Stimulated activated CD8-positive, alpha-beta memory T cell treated with anti-CD3 and anti-CD28 coated beads, Interleukin-12 subunit alpha, Interleukin-12 subunit beta, amount 100 ng/mL, for 24 hours (primary cell): ENCODE data around the gene PRAMEF9.
"Not testable (repeated sequence)": the region's sequence is repeated elsewhere in the genome, so short reads cannot be mapped to it uniquely, and the experiment has no call there.

Experiments
- DNase-seq: peaks from one replicate; pipeline ENCODE4 v3.0.0-alpha.2; 2020; ENCODE audit errors: extremely low read depth

The PRAMEF9 gene

DNA sequence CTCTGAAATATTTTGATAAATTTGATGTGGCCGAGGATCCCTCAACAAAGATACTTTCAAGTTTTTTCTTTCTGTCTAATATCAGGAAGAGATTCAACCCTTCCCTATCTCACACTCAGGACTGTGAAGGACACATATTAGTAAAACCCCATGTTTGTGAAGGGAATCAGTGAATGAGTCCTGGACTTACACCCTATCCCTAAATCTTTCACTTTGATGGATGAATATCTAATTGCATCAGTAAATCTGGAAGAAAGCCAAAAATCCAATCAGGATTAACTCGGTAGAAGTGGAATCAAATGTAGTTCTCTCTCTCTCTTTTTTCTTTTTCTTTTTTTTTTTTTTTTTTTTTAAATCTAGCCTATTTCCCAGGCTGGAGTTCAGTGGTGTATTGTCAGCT lies at the start of gene PRAMEF9:
Gene PRAMEF9, plus strand, starts transcription at position 301 of the 400 bp plus-strand sequence. CDS start 3,433 bp downstream, outside the sequence.
- DNase-seq = not testable (repeated sequence)

DNA sequence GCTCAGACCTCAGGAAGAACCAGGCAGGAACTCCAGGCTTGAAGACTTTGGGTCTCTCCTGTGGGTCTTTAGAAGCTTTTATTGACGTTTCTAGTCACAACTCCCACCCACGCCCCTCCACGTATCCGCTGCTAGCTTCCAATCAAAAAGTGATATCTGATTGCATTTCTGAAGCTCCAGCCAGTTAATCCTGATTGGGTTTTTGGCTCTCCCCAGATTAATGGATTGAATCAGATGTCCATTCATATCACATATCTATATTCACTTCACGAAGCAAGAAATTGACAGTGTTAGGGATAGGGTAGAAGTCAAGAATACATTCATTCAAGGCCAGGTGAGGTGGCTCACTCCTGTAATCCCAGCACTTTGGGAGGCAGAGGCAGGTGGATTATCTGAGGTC lies 15.7 kb upstream of the PRAMEF9 start, which contains the start of gene PRAMEF26:
Gene PRAMEF26, minus strand, starts transcription at position 101 of the 400 bp plus-strand sequence. CDS start 2,914 bp downstream, outside the sequence.
- not testable (repeated sequence) for DNase-seq

DNA sequence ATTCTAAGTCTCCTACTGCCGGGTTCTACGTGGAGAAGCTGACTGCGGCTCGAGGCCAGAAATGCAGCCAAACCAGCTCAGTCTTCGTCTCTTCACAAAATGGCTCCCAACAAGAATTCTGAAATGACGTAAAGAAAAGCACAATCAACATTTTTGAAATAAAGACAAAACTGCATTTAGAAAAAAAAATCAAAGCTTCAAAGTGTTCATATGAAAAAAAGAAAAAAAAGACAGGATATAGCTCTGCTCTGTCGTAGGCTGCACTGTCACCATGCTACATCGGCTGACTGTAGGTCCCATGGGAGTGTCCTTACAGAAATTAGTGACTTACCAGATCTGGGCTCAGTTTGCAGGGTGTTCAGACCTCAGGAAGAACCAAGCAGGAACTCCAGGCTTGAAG lies 6.1 kb upstream of the PRAMEF9 start, which contains the start of gene HNRNPCL4:
Gene HNRNPCL4, minus strand, starts transcription at position 101 of the 400 bp plus-strand sequence. CDS start 164 bp downstream, outside the sequence.
- not testable (repeated sequence) for DNase-seq

DNA sequence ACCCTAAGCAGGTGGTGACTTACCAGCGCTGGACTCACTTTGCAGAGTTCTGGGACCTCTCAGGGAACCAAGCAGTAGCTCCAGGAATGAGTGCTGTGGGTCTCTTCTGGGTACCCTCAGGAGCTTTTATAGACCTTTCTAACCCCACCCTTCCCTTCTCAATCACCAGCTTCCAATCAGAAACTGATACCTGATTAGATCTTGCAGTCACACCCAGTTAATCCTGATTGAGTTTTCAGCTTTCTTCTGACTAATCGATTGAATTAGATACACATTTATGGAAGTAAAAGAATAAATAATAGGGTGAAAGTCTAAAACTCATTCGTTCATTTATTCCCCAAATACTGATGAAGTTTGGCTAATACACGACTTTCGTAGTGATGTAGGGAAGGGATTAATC lies 29.7 kb downstream of the PRAMEF9 start, which contains the start of gene PRAMEF13:
Gene PRAMEF13, minus strand, starts transcription at position 101 of the 400 bp plus-strand sequence. CDS start 1,820 bp downstream, outside the sequence.
- DNase-seq = not testable (repeated sequence)

DNA sequence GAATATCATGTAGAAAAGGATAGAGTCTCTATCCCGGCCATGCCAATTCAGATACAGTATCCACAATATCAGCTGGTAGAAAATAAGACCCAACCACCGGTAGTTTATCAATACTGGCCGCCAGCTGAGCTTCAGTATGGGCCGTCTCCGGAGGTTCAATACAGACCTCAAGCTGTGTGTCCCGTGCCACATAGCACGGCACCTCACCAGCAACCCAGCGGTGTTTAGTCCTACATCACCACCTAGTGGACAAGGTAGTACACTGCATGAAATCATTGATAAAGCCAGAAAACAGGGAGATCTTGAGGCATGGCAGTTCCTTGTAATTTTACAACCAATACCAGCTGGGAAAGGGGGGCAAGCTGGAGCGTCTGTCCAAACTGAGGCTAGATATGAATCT lies 37.1 kb downstream of the PRAMEF9 start:
- not testable (repeated sequence) for DNase-seq

DNA sequence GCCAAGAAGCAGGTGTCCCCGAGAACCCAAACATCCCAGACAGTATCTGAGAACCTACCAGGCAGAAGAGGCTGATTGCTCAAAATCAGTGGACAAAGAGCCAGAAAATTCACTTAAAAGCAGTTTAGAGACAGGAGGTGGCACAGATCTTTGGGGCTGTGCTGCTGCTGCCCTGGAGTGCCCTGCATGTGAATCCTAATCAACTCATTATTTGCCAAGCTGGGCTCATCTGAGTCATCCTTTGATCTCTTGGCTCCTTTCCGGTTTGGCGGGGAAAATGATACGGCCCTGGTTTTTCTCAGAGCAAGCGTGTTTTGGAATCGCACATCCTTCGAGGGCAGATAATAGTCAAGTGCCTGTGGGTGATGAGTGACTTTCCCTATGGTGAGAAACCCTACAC lies 45.0 kb downstream of the PRAMEF9 start:
- DNase-seq = not testable (repeated sequence)

DNA sequence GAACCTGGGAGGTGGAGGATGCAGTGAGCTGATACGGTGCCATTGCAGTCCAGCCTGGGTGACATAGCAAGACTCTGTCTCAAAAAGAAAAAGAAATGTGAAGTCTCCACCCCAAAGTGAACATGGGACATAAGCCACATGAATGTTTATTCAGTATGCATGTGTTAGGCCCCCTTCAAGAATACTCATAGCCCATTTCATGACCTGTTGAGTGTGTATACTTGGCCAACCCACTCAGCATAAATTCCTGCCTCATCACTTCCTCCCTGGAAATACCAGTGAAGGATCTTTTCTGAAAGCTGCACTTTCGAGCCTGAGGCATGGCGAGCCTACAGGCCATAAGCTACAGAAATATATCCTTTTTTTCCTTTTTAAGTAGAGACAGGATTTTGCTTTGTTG lies 47.6 kb downstream of the PRAMEF9 start:
- DNase-seq = not testable (repeated sequence)

DNA sequence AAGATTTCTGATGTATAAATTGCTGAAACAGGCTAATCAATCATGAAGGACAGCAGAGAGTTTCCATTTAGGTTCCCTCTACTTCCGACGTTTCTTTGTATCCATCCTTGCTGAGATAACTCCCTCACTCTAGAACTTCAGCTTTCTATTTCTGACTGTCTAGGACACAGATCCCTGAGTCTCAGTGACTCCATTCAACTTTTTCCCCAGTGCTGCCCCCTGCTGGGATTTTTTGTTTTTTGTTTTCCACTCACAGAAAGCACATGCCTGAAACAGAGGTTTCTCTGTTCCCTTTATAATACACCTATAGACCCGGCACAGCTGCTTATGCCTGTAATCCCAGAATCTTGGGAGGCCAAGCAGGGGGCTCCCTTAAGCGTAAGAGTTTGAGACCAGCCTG lies 51.1 kb downstream of the PRAMEF9 start:
- DNase-seq = not testable (repeated sequence)

DNA sequence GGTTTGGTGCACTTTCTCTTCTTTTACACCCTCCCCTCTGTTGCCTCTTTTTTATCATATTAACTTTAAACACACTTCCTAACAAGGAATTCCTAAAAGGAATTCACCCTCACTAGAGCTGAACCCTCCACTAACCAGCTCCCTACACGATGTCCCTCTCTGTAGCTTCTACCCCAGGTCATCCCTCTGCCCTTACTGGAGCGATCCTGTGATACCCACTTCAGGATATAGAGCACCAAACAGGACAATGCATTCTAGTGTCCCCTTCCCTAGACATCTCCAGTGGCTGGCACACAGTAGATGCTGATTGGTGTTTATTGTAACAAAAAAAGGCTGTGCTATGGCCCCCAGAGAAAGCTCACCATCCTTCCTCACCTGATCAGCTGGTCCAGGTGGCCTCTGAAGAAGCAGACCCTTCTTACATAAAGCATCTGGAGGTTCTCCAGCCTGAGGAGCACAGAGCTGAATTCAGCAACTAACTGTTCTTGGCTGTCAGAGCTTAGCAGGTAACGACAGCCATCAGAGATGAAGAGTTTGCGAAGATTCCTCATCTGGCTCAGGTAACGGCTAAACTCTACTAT lies 52.9 kb downstream of the PRAMEF9 start:
- DNase-seq = no peak

DNA sequence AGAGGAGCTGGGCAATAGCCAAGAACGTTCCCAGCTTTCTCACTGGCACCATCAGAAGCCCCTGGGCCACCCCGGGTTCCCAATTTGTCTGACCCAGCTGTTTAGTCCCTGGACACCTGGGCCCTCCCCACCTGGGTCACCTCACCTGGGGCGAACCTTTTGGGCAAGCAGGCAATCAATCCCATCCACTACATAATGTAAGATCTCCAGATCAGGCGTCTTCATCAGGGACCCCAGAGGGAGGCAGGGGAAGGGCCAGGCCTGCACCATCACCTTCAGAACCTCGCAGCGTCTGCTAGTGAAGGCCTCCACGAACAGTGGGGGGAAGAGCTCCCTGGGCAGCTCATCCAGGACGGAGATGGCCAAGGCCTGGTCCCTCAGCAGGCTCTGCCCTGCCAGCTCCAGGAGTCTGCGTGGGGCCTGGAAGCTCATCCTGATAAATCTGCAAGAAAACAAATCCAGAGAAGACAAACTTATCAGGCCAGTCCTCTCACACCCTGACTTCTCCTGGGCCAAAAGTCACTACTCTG lies 54.1 kb downstream of the PRAMEF9 start, which contains the start of gene PRAMEF18:
Gene PRAMEF18, minus strand, starts transcription at position 480 of the 530 bp plus-strand sequence. Its CDS starts 48 bp downstream, at position 432.
- not testable (repeated sequence) for DNase-seq

DNA sequence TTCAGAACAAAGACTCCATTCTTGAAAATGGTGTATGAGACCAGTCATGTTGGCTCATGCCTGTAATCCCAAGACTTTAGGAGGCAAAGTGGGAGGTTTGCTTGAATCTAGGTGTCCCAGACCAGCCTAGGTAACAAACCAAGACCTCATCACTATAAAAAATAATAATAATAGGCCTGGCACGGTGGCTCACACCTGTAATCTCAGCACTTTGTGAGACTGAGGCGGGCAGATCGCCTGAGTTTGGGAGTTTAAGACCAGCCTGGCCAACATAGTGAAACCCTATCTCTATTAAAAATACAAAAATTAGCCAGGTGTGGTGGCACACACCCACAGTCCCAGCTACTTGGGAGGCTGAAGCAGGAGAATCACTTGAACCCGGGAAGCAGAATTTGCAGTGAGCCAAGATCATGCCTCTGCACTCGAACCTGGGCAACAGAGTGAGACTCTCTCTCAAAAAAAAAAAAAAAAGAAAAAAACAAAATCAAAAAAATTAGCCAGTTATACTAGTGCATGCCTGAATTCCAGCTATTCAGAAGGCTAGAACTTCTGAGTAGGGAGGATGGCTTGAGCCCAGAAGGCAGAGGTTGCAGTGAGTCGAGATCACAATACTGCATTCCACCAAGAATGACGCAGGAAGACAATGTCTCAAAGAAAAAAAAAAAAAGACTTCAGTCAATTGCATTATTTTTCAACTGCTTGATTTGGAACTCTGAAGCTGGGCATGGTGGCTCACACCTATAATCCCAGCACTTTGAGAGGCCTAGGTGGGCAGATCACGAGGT lies 55.8 kb downstream of the PRAMEF9 start:
- DNase-seq = not testable (repeated sequence)

DNA sequence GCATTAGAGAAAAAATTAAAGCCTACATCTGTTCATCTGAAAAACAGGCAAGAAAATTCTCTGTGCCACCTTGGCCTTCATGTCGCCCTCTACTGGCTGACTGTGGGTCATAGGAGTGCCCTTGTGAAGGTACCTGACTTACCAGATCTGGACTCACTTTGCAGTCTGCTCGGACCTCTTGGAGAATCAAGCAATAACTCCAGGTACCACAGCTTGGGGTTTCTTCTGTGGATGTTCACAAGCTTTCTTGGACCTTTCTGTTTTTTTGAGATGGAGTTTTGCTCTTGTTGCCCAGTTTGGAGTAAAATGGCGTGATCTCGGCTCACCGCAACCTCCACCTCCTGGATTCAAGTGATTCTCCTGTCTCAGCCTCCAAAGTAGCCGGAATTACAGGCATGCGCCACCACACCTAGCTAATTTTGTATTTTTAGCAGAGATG lies 56.7 kb downstream of the PRAMEF9 start:
- DNase-seq = peak; percentile 9
